ENCODE measurements around the gene PAGE2.

Gene PAGE2

GRCh38 chrX:55120761-55121358 is 32.0 kb downstream of the PAGE2 start:
- CTCF ChIA-PET = no interaction called here
- no peak for TF ChIP-seq CTCF (conservative IDR thresholded peaks at IDR 0.05; ENCODE audit: low read depth)
- H3K27ac ChIP-seq = no peak overlapping the region
- POLR2A ChIA-PET (ENCODE audit: low non-redundant PET) = no interaction called here
- no peak for DNase-seq (ENCODE audit: low spot score)

- CTCF ChIA-PET = no interaction called here
These were observed 35.1 kb downstream of the PAGE2 start for GRCh38 chrX:55123900-55124299.

GRCh38 chrX:55127692-55128091 is 38.9 kb downstream of the PAGE2 start:
- no peak for TF ChIP-seq CTCF (conservative IDR thresholded peaks at IDR 0.05; ENCODE audit: low read depth)
- POLR2A ChIA-PET (ENCODE audit: low non-redundant PET) = no interaction called here
- CTCF ChIA-PET = no interaction called here
- DNase-seq (ENCODE audit: low spot score) = no peak
- H3K27ac ChIP-seq = no peak overlapping the region

More at GRCh38 chrX:55123900-55124299, 35.1 kb downstream of the PAGE2 start:
- no peak for DNase-seq (ENCODE audit: low spot score)
- no peak overlapping the region for H3K27ac ChIP-seq
- no peak for TF ChIP-seq CTCF (conservative IDR thresholded peaks at IDR 0.05; ENCODE audit: low read depth)
- POLR2A ChIA-PET (ENCODE audit: low non-redundant PET) = no interaction called here

- ChIA-PET POLR2A (ENCODE audit: low non-redundant PET) (no interaction called here), CTCF (no interaction called here)
- DNase-seq (ENCODE audit: low spot score) = no peak
- TF ChIP-seq CTCF (conservative IDR thresholded peaks at IDR 0.05; ENCODE audit: low read depth) = no peak
- no peak overlapping the region for H3K27ac ChIP-seq
These were observed 40.5 kb downstream of the PAGE2 start for GRCh38 chrX:55129361-55129760.

- ChIA-PET CTCF (no interaction called here), POLR2A (ENCODE audit: low non-redundant PET) (no interaction called here)
- no peak for TF ChIP-seq CTCF (conservative IDR thresholded peaks at IDR 0.05; ENCODE audit: low read depth)
- H3K27ac ChIP-seq = no peak overlapping the region
- DNase-seq (ENCODE audit: low spot score) = no peak
These were observed 41.7 kb downstream of the PAGE2 start for GRCh38 chrX:55130481-55130880.

GRCh38 chrX:55132416-55132815 is 43.6 kb downstream of the PAGE2 start:
- H3K27ac ChIP-seq = no peak overlapping the region
- POLR2A ChIA-PET (ENCODE audit: low non-redundant PET) = no interaction called here
- CTCF ChIA-PET = no interaction called here
- TF ChIP-seq CTCF (conservative IDR thresholded peaks at IDR 0.05; ENCODE audit: low read depth) = no peak
- no peak for DNase-seq (ENCODE audit: low spot score)

All from RWPE1 (cell line).